ENCODE results near the gene CARNS1. TPM values are rescaled to one million over a fixed set of nuclear protein-coding genes. Genes with fewer than 3 reads are reported as not detected.

The CARNS1 gene
- total and polyA plus RNA-seq, 9 of the 15 experiments (the other 6 are each of a cell fraction or from before 2014, with no cell fraction given): 0.01 to 0.18 (median 0.06) TPM; not detected in 3

- TF ChIP-seq ARID4B (CRISPR knock-in tag; IDR thresholded peaks at IDR 0.05) (peak; percentile 66; the same call in 1 of the 2 replicates), RBM39 (optimal IDR thresholded peaks at IDR 0.05; ENCODE audit: low read depth, low read length) (no peak), POLR2G (IDR thresholded peaks at IDR 0.05; ENCODE audit: low read depth, low read length) (peak; percentile 97), U2AF1 (optimal IDR thresholded peaks at IDR 0.05; ENCODE audit: low read depth, low read length) (no peak), PATZ1 (CRISPR knock-in tag; IDR thresholded peaks at IDR 0.05; ENCODE audit: borderline replicate concordance) (no peak), CBX1 (IDR thresholded peaks at IDR 0.05; ENCODE audit: low read depth) (no peak), CCAR2 (IDR thresholded peaks at IDR 0.05; ENCODE audit: low read depth, low read length) (no peak), MEF2D (tag; conservative IDR thresholded peaks at IDR 0.05; ENCODE audit: low read depth) (no peak), HOXB6 (CRISPR knock-in tag; IDR thresholded peaks at IDR 0.05; ENCODE audit: borderline replicate concordance) (no peak), EWSR1 (IDR thresholded peaks at IDR 0.05; ENCODE audit: borderline replicate concordance, low read depth, partially characterized antibody) (no peak), ZNF280A (IDR thresholded peaks at IDR 0.05; ENCODE audit: low read depth, partially characterized antibody) (no peak), CBX5 (IDR thresholded peaks at IDR 0.05; ENCODE audit: borderline replicate concordance, low read depth) (no peak), ZNF24 (IDR thresholded peaks at IDR 0.05) (no peak), SMARCA5 (IDR thresholded peaks at IDR 0.05) (no peak), RNF2 (IDR thresholded peaks at IDR 0.05) (no peak), E2F3 (CRISPR knock-in tag; IDR thresholded peaks at IDR 0.05) (no peak), LEF1 (IDR thresholded peaks at IDR 0.05) (no peak), SRSF3 (IDR thresholded peaks at IDR 0.05; ENCODE audit: insufficient read depth, low read length) (no peak), ZBTB8A (IDR thresholded peaks at IDR 0.05; ENCODE audit: partially characterized antibody) (no peak), ARID1B (IDR thresholded peaks at IDR 0.05) (no peak), EHMT2 (IDR thresholded peaks at IDR 0.05) (no peak), HDGF (IDR thresholded peaks at IDR 0.05) (no peak)
These were observed 12.8 kb downstream of the CARNS1 start, which contains the start of gene RPS6KB2 (continued) for GRCh38 chr11:67428052-67429001.

Measured in K562 (cell line).